HK-2 (cell line): ENCODE data around the gene DEFB129.
"Not testable (repeated sequence)": the region's sequence is repeated elsewhere in the genome, so short reads cannot be mapped to it uniquely, and the experiment has no call there.

ENCODE experiments used
- DNase-seq: peaks from one replicate; pipeline ENCODE4 v3.0.0-alpha.2; 2018; ENCODE audit not compliant: unreplicated experiment

The DEFB129 gene, protein sequence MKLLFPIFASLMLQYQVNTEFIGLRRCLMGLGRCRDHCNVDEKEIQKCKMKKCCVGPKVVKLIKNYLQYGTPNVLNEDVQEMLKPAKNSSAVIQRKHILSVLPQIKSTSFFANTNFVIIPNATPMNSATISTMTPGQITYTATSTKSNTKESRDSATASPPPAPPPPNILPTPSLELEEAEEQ

DNA sequence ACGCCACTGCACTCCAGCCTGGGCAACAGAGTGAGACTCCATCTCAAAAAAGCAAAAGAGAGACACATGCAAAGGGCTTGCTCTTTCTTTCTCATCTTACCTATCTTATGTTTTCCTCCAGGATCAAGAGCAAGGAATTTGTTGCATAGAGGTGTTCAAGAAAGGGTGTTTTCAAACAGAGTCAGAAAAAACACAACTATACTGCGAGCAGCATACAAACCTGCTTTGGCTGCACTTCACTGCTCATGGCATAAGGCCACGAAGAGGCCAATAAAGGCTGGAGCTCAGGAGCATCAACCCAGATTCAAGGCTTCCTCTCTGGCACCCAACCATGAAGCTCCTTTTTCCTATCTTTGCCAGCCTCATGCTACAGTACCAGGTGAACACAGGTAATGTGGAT, at the start of gene DEFB129:
Gene DEFB129, plus strand, starts transcription at position 301 of the 400 bp plus-strand sequence. Its CDS starts 31 bp downstream, at position 332.
- no peak for DNase-seq

DNA sequence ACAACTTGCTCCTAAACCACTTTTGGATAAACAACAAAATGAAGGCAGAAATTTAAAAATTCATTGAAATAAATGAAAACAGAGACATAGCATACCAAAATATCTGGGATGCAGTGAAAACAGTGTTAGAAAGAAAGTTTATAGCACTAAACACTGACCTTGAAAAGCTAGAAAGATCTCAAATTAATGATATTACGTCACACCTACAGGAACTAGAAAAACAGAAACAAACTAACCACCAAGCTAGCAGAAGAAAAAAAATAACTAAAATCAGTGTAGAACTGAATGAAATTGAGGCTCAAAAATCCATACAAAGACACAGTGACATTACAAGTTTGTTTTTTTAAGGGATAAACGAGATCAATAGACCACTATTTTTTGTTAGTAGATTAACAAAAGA, 42.8 kb upstream of the DEFB129 start:
- no peak for DNase-seq

DNA sequence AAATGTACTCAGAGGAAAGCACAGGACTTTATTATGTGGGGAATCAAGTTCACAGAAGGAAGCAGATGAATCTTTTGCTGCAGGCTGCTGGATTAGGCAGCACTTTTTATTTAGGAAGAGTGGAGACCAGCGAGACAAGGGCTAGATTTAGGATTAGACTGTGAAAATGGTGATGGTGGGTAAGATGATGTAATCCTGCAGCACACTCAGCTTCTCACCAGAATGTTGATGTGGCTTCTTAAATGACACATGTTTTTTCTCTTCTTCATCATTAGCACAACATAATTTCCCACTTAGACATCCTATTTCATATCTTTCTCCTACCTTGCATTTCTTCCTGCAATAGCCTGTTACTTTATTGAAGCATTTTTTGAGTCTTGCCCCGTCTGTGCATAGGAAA, 39.3 kb upstream of the DEFB129 start:
- DNase-seq, result no peak

DNA sequence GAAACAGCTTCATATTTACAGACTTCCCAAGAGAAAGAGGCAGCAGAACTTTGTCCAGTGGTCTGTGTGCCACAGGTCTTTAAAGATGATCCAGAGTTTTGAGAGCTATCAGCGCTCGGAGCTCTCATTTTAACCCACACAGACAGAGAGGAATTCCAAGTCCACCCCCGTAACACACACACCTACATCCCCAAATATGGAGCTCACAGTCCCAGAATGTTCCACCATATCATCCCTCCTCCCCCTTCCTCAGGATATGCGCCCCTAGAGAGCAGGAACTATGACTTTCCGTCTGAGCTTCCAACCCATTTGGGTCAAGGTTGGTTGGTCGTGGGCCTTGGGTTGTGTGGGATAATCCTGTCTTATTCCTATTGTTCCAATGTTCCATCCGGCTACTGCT, 37.4 kb upstream of the DEFB129 start, which contains the start of gene DEFB128:
Gene DEFB128, minus strand, starts transcription at position 101 of the 400 bp plus-strand sequence. Its CDS starts 88 bp downstream, at position 13.
- DNase-seq, result no peak

DNA sequence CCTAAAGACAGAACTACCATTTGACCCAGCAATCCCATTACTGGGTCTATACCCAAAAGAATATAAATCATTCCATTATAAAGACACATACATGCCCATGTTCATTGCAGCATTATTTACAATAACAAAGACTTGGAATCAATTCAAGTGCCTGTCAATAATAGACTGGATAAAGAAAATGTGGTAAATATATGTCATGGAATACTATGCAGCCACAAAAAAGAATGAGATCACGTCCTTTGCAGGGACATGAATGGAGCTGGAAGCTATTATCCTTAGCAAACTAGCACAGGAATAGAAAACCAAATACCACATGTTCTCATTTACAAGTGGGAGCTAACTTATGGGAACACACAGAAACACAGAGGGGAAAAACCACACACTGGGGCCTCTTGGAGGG, 28.8 kb upstream of the DEFB129 start:
- no peak for DNase-seq

DNA sequence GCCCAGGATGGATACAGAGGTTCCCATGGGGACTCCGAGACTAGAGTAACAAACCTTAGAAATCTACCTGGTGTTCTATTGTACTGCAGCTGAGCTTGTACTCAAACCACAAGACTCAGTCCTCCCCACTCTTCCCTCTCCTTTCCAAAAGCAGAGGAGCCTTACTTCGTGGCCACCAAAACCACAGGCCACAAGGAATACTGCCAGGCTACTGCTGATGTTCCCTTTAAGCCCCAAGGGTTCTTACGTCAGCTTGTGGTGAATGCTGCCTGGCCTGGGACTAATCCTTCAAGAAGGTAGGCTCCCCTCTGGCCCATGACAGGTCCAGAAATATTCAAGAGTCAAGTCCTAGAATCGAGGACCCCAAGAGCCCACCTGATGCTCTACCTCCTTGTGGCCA, 27.1 kb upstream of the DEFB129 start:
- no peak for DNase-seq

DNA sequence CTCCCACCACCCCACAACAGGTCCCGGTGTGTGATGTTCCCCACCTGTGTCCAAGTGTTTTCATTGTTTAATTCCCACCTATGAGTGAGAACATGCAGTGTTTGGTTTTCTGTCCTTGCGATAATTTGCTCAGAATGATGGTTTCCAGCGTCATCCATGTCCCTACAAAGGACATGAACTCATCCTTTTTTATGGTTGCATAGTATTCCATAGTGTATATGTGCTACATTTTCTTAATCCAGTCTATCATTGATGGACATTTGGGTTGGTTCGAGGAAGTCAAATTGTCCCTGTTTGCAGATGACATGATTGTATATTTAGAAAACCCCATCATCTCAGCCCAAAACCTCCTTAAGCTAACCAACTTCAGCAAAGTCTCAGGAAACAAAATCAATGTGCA, 23.4 kb upstream of the DEFB129 start:
- DNase-seq, result not testable (repeated sequence)

DNA sequence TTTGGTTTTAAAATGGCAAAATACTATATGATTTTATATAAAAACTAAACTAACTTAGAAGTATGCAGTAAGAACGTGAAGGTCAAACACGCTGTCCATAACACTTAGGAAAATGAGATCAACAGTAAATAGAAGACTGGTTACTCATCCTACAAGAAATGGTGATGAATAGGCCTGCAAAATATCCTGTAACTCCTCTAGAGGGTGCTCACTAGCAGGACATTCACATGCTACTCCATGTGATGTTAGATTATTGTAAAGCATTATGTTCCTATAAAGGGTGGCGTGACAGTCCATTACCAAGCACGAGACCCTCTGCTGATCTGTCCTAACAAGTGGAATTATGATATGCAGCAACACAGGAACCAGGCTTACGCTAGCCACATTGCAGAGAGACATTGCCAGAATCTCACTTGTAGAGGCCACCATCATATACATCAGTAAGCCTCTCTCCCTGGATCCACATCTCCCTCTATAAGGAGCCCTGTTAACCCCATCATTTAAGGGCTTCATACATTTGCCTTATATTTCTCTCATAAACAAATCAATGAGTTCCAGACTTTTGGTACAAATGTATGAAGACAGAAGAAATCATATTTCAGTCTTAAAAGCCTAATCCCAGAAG, 18.0 kb upstream of the DEFB129 start:
- DNase-seq, result no peak

DNA sequence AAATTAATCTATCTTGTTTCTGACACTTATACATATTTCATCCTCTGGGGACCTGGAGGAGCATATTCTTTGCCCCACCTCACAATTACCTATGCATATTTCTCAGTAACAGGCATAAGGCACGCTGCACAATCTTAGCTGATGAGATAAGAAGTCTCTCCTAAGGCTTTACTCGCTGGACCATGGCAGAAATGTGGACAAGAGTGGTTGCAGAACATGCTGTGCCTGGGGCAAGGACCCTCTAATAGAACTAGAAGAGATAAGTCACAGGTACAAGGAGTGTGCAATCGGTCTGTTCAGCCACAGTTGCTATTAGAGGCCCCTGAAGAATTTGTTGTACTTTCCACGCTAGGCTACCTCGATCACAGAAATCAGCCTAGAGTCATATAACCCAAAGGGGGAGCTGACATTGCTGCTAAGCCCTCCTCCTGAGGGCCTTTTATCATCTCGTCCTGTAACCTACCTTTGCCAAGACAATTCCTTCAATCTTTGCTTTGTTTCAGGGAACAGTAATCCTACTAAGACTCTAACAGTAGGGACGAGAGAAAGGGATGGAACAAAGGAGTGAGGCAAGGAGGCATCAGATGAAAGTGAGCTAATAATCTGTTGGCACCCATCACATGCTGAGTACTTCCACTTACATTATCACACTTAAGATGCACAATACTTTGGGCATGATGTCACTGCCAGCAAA, 16.1 kb upstream of the DEFB129 start:
- DNase-seq, result no peak

DNA sequence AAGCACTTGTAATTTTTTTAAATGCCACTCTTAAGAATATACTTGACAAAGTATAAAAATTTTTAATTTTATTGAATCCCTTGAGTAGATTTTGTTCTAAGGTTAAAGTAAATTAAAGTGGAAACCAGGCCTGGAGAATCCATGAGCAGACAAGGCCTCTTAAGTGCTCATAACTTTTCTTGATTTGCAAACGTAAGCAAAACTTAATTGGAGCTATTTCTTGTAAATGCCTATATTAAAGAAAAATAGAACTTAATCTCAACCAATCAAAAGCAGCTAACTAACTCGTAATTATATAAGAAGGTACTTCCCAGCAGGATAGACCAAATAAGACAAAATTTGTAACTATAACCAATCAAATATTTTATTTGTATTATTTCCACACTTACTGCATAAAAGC, 12.7 kb upstream of the DEFB129 start:
- DNase-seq, result no peak

DNA sequence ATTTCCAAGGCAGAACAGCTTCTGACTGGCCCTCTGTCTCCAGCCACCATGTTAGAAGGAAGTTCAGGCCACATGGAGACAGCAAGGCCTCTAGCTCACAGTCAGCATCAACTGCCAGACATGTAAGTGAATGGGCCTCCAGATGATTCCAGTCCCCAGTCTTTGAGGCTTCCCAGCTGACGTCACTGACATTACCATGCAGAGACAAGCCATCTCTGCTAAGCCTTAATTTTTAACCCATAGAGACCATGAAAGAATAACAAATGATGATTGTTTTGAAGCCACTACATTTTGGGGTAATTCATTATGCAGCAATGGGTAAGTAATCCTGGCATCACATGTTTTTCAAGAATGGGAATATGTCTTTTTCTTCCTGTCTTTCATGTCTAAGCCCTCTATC, 11.3 kb upstream of the DEFB129 start:
- no peak for DNase-seq

DNA sequence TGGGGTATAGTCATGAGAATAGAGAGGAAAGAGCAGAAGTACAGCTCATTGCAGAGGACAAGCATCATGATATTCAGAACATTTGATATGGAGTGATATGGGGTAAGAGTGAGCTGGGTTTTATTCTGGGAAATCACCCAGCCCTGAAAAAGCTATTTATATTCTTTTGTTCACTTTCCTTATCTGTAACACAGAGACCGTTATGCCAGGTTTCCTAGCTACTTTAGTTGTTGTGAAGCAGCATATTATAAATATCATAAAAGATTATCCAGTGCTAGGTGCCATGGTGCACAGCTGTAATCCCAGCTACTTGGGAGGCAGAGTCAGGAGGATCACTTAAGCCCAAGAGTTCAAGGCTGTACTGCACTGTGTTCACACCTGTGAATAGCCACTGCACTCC, 9.8 kb upstream of the DEFB129 start:
- DNase-seq, result no peak

DNA sequence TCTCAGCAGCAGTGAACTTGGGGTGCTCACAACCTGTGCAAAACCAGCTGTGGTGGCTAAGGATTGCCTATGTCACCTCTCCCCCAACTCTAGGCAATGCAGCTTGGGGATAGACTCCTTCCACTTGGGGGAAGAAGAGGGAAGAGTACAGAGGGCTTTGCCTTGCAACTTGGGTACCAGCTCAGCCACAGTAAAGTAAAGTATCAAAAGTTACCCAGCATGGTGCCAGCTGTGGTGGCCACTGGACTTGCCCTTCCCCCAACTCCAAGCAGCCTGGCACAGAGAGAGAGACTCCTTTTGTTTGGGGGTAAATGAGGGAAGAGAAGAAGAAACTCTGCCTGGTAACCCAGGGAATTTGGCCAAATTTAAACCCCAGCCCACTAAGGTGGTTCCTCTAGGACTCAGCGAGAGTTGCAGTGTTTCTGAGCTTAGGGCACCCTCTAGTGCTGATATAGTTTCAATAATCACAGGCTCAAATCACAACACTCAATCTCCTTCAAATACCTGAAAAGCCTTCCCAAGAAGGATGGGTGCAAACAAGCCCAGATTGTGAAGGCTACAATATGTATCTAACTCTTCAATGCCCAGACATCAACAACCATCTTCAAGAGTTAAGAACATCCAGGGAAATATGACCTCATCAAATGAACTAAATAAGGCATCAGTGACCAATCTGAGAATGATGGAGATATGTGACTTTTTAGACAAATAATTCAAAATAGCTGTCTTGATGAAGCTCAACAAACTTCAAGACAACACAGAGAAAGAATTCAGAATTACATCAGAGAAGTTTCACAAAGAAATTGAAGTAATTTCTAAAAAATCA, 7.6 kb upstream of the DEFB129 start:
- DNase-seq, result no peak

DNA sequence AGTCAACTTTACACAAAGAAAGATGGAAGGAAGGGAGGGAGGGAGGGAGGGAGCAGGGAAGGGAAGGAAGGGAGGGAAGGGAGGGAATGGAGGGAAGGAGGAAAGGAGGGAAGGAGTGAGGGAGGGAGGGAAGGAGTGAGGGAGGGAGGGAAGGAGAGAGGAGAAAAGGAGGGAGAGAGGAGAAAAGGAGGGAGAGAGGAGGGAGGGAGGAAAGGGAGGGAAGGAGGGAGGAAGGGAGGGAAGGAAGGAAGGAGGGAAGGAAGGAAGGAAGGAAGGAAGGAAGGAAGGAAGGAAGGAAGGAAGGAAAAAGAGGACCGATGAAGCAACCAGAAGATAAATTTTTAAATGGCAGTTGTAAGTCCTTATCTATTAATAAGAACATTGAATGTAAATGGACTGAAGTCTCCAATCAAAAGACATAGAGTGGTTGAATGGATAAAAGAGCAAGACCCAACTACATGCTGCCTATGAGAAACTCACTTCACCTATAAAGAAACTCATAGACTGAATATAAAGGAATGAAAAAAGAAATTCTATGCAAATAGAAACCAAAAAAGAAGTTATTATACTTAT, 5.7 kb upstream of the DEFB129 start:
- no peak for DNase-seq

DNA sequence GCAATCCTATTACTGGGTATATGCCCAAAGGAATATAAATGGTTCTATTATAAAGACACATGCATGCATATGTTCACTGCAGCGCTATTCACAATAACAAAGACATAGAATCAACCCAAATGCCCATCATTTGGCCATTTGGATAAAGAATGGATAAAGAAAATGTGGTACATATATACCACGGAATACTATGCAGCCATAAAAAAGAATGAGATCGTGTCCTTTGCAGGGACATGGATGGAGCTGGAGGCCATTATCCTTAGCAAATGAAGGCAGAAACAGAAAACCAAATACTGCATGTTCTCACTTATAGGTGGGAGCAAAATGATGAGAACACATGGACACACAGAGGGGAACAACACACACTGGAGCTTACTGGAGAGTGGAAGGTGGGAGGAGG, 1.2 kb upstream of the DEFB129 start:
- DNase-seq, result not testable (repeated sequence)

DNA sequence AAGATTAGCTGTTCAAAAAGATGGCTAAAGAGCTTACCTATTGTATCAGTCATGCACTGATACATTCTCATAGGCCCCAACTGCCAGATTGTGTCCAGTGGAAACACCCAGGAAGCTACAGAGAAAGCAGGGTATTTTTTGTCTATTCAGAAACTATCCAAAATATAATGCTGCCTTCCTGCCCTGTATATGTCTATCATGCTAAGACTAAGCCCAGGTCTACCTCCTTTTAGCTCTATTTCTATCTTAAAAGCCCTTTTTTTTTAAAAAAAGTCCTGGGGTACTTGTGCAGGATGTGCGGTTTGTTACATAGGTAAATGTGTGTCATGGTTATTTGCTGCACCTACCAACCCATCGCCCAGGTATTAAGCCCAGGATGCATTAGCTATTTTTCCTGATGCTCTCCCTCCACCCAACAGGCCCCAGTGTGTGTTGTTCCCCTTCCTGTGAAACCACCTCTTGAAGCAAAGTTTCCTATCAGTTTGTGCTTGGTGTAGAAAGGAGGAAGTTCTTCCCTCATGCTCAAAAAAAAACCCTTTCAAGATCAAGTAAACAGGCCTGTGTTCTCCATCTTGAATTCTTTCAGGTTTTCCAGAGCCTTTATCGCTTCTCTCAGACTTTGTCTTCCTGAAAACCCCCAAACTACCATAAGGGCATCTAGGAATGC, 514 bp downstream of the DEFB129 start:
- no peak for DNase-seq

DNA sequence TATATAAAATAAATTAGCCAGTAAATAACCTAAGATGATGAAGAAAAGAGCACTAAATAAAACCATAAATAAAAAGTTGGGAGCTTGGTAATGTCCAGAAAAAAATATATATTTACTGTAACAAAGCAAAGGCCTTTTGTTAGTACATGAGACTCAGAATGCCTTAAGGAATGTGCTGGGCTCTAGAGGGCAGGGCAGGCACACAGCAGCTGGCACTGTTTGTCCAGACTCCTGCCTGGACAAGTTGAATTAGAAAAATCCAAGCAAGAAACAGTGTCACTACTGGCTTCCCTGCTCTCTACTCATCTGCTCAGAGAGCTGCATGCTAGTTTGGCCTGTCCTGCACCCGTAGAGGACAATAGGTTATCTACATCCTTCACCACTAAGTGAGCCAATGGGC, 8.8 kb downstream of the DEFB129 start:
- DNase-seq, result no peak

DNA sequence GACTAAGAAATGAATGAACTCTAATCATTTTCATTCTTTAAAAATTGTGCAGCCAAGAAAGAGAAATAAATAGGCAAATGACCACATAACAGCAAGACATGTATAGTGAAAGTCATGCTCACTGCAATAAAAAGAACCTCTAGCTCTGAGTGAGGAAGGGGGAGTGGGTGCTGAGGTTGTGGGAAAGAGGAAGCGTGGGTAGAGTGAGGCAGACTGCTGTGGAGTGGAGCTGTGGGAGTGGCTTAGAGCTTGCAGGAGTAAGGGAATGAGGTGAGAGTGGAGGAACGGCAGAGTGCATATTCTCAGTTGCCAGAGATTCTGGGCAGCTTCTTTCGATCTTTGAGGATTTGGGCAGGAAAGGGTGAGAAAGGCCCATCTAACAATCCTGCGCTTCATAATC, 10.4 kb downstream of the DEFB129 start:
- no peak for DNase-seq

DNA sequence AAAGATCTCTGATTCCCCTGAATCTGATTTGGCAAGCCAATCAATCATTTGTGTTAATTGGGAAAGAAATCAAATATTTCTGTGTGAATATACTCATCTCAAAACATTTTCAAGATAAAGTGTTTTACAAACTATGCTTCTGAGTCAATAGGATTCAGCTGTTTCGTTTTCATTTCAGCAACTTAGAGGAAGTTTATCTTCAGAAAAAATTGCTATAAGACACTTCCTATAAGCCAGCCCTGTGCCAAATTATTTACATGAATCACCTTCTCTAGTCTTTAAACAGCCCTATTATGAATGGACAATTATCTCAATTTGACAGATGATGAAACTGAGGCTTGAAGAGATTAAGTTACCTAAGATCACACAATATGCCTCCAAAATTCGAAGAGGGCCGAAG, 10.9 kb downstream of the DEFB129 start:
- DNase-seq, result no peak

DNA sequence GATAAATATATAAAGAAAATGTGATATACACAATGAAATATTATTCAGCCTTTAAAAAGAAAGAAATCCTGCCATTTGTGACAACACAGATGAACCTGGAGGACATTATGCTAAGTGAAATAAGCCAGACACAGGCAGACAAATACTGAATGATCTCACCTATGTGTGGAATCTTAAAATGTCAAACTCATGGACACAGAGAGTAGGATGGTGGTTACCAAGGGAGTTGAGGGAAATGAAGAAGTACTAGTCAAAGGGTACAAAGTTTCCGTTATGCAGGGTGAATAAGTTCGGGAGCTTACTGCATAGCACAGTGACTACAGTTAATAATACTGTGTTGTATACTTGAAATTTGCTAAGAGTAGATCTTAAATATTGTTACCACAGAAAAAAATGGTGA, 15.8 kb downstream of the DEFB129 start:
- DNase-seq, result no peak

DNA sequence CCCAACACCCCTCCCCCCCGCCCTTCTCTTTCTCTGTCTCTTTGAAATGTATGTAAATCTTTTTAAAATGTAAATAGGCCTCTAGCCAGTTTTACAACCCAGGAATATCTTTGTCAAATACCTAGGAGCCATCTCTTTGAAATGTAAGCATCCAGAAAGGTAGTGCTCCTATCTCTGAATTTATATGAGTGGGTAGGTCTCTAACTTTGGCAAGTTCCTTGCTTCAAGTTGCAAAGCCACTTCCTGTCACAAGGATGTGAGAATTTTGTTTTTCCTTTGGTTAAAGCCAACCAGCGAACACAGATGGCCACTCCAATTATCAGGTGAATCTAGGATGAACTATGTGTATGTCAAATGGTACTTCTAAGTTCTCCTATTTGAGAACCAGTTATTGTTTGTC, 24.3 kb downstream of the DEFB129 start:
- DNase-seq, result no peak

DNA sequence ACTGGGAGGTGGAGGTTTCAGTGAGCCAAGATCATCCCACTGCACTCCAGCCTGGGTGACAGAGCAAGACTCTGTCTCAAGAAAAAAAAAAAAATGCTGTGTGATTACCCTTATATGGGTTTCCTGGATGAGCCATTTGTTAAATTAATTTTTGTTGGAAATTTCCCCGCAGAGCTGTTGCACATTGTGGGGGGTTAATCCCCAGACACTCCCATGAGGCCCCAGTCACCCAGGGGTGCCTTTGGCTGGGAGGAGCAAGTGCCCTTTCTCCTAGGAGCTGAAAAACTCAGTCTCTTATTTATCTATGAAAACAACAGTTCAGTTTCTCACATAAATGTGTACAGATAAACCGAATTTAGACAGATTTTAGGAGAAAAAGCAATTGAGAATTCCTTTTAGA, 25.7 kb downstream of the DEFB129 start:
- no peak for DNase-seq
